ELF-1 (cell line): ENCODE data around the gene WDR93.
"Not testable (repeated sequence)": the region's sequence is repeated elsewhere in the genome, so short reads cannot be mapped to it uniquely, and the experiment has no call there.

Experiments used
- DNase-seq: peaks from one replicate; pipeline ENCODE4 v3.0.0-alpha.2; 2016; ENCODE audit warnings: low read depth, low spot score

The WDR93 gene

GRCh38 chr15:89685995-89686394, 4.6 kb upstream of the WDR93 start:
- DNase-seq = no peak

- DNase-seq = no peak
Observed at GRCh38 chr15:89686522-89686921, 4.1 kb upstream of the WDR93 start.

- DNase-seq = not testable (repeated sequence)
Observed at GRCh38 chr15:89689930-89690275, 708 bp upstream of the WDR93 start.

GRCh38 chr15:89693091-89693490, 2.5 kb downstream of the WDR93 start:
- DNase-seq = no peak

GRCh38 chr15:89693696-89694095, 3.1 kb downstream of the WDR93 start:
- no peak for DNase-seq

GRCh38 chr15:89695198-89695597, 4.6 kb downstream of the WDR93 start:
- no peak for DNase-seq

- no peak for DNase-seq
Observed at GRCh38 chr15:89704411-89704810, 13.8 kb downstream of the WDR93 start.

GRCh38 chr15:89707577-89707976, 17.0 kb downstream of the WDR93 start:
- no peak for DNase-seq

- no peak for DNase-seq
Observed at GRCh38 chr15:89714775-89715174, 24.2 kb downstream of the WDR93 start.

- no peak for DNase-seq
Observed at GRCh38 chr15:89723031-89723430, 32.4 kb downstream of the WDR93 start.

- DNase-seq = no peak
Observed at GRCh38 chr15:89724621-89725020, 34.0 kb downstream of the WDR93 start.

GRCh38 chr15:89725064-89725463, 34.5 kb downstream of the WDR93 start:
- DNase-seq = no peak

- DNase-seq = no peak
Observed at GRCh38 chr15:89728254-89728653, 37.6 kb downstream of the WDR93 start.

- DNase-seq = no peak
Observed at GRCh38 chr15:89731275-89731674, 40.7 kb downstream of the WDR93 start.

GRCh38 chr15:89732451-89733172, 42.0 kb downstream of the WDR93 start:
- no peak for DNase-seq

- DNase-seq = no peak
Observed at GRCh38 chr15:89735773-89736172, 45.2 kb downstream of the WDR93 start.

- DNase-seq = peak; percentile 77
Observed at GRCh38 chr15:89740137-89740536, 49.5 kb downstream of the WDR93 start.

GRCh38 chr15:89743011-89743410, 52.4 kb downstream of the WDR93 start:
- no peak for DNase-seq

- DNase-seq = no peak
Observed at GRCh38 chr15:89743594-89743993, 53.0 kb downstream of the WDR93 start.

GRCh38 chr15:89745131-89745530, 54.5 kb downstream of the WDR93 start:
- DNase-seq = no peak

GRCh38 chr15:89745768-89746167, 55.2 kb downstream of the WDR93 start:
- no peak for DNase-seq

- DNase-seq = no peak
Observed at GRCh38 chr15:89746386-89746780, 55.8 kb downstream of the WDR93 start.

- DNase-seq = peak; percentile 72
Observed at GRCh38 chr15:89747708-89748682, 57.4 kb downstream of the WDR93 start.
